Mucosa of stomach (tissue), 1 donor: ENCODE measurements around the gene DHX9.

Experiments used
- H3K27me3 ChIP-seq: one replicate; pipeline ENCODE4 v1.7.0; 2013; ENCODE audit warnings: mild to moderate bottlenecking, low read length; ENCODE audit not compliant: control insufficient read depth, insufficient read depth
- H3K36me3 ChIP-seq: one replicate; pipeline ENCODE4 v1.7.0; 2013; ENCODE audit warnings: low read length; ENCODE audit not compliant: control insufficient read depth, insufficient read depth
- H3K4me1 ChIP-seq: one replicate; pipeline ENCODE4 v1.7.0; 2013; ENCODE audit warnings: mild to moderate bottlenecking, low read length; ENCODE audit not compliant: control insufficient read depth, insufficient read depth
- H3K4me3 ChIP-seq: one replicate; pipeline ENCODE4 v1.7.0; 2013; ENCODE audit warnings: low read length
- H3K9ac ChIP-seq: one replicate; pipeline ENCODE4 v1.7.0; 2013; ENCODE audit warnings: mild to moderate bottlenecking, low read length, moderate library complexity
- H3K9me3 ChIP-seq: one replicate; pipeline ENCODE4 v1.7.0; 2013; ENCODE audit warnings: mild to moderate bottlenecking, low read length, moderate library complexity; ENCODE audit not compliant: control insufficient read depth
- donor health status: Pancreatic carcinoma.

DHX9 gene

DNA sequence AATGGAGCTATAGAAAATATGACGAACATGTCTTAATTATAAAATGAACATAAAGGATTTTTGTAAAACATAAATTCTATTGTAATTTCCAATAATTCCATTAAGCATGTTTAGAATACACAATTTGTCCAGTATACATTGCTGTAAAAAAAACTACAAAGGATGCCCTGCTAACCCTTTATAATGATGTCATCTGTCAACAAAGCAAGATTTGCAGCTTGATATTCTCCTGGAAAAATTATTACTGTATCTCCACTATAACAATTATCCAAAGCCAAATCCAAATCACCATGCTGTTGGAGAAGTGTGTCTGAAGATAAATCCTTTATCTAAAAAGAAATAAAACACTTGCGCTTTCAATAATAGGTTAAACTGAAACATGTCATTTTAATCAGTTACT lies 66.2 kb downstream of the DHX9 start:
- Histone ChIP-seq H3K9ac (no peak overlapping the region), H3K27me3 (no peaks in the 10 kb centered on the region), H3K36me3 (no peaks in the 10 kb centered on the region), H3K4me3 (no peak overlapping the region), H3K9me3 (no peaks in the 10 kb centered on the region), H3K4me1 (no peaks in the 10 kb centered on the region)

DNA sequence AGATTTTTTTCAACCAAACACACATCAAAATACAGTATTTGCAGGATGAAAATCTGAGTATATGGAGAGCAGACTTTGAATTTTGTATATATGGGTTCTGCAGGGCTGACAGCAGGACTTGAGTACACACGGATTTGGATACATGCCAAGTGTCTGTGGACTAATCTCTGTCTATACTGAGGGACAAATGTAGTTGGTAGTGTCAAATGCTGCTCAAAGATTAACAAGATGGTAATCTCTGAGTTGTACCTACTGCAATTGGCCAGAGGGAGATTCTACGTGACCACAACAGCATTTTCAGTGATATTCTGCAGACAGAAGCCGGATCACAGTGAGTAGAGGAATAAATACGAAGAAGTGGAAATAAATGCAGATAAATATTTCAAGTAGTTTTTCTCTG lies 70.4 kb downstream of the DHX9 start:
- Histone ChIP-seq H3K36me3 (no peaks in the 10 kb centered on the region), H3K9me3 (no peaks in the 10 kb centered on the region), H3K27me3 (no peaks in the 10 kb centered on the region)

DNA sequence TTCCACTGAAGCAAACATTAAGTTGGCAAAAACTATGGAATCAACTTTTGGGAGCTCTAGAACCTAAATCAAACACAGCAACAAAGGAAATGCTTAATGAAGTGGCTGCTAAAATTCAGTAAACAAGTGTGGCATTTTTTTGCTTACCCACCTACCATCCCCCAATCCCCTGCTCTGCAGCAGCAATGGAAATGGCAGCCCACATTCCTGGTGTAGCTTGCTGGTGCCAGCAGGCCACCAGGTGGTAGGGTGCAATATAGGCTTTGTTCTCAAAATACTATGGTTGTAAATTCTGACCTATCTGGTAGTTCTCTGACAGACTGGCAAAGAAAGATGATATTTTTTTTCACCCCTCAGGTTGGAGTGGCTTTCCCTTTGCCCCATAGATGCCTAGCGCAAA lies 71.0 kb downstream of the DHX9 start:
- Histone ChIP-seq H3K9ac (no peak overlapping the region), H3K9me3 (no peaks in the 10 kb centered on the region), H3K27me3 (no peaks in the 10 kb centered on the region), H3K4me3 (no peak overlapping the region), H3K36me3 (no peaks in the 10 kb centered on the region), H3K4me1 (no peaks in the 10 kb centered on the region)

More for the DNA sequence above, 70.4 kb downstream of the DHX9 start:
- Histone ChIP-seq H3K9ac (no peak overlapping the region), H3K4me3 (no peak overlapping the region), H3K4me1 (no peaks in the 10 kb centered on the region)

DNA sequence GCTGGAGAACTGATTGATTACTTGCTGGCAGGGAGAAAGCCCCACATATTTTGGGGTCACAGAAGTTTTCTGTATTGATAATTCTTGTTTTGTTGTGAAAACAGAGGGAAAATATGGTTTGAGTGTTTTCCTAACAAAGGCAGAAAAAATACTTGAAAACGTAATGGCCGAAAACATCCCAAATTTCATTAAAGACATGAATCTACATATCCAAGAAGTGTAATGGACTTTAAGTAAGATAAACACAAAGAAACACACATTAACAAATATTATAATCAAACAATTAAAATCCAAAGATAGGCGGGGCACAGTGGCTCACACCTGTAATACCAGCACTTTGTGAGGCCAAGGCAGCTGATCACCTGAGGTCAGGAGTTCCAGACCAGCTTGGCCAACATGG lies 74.3 kb downstream of the DHX9 start:
- no peaks in the 10 kb centered on the region for H3K27me3 ChIP-seq
- H3K9ac ChIP-seq, result no peak overlapping the region
- no peak overlapping the region for H3K4me3 ChIP-seq
- H3K9me3 ChIP-seq, result no peaks in the 10 kb centered on the region
- H3K36me3 ChIP-seq, result no peaks in the 10 kb centered on the region
- no peaks in the 10 kb centered on the region for H3K4me1 ChIP-seq

DNA sequence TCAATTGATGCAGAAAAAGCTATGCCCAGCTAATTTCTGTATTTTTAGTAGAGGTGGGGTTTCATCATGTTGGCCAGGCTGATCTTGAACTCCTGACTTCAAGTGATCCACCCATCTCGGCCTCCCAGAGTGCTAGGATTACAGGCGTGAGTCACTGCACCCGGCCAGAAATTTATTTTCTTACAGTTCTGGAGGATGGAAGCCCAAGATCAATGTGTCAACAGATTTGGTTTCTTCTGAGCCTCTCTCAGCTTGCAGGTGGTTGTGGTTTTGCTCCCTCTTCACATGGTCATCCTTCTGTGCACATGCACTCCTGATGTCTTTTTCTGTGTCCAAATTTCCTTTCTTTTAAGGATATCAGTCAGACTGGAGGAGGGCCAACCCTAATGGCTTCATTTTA lies 78.2 kb downstream of the DHX9 start:
- Histone ChIP-seq H3K36me3 (no peaks in the 10 kb centered on the region), H3K4me3 (no peak overlapping the region), H3K9ac (no peak overlapping the region), H3K27me3 (no peaks in the 10 kb centered on the region), H3K4me1 (no peaks in the 10 kb centered on the region), H3K9me3 (no peaks in the 10 kb centered on the region)

DNA sequence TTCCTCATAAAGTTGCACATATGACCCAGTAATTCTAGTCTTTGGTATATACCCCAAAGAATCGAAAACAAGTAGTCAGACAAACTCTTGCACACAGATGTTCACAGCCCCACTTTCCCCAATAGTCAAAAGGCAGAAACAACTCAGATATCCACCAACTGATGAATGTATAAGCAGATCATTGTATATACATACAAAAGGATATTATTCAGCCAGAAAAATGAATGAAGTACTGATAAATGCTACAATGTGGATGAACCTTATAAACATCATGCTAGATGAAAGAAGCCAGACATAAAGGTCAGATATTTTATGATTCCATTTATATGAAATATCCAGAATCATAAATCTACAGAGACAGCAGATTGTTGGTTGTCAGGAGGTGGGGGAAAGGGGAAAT lies 86.5 kb downstream of the DHX9 start:
- no peaks in the 10 kb centered on the region for H3K36me3 ChIP-seq
- H3K4me1 ChIP-seq, result no peaks in the 10 kb centered on the region
- H3K9ac ChIP-seq, result no peak overlapping the region
- H3K27me3 ChIP-seq, result no peaks in the 10 kb centered on the region
- no peaks in the 10 kb centered on the region for H3K9me3 ChIP-seq
- H3K4me3 ChIP-seq, result no peak overlapping the region

DNA sequence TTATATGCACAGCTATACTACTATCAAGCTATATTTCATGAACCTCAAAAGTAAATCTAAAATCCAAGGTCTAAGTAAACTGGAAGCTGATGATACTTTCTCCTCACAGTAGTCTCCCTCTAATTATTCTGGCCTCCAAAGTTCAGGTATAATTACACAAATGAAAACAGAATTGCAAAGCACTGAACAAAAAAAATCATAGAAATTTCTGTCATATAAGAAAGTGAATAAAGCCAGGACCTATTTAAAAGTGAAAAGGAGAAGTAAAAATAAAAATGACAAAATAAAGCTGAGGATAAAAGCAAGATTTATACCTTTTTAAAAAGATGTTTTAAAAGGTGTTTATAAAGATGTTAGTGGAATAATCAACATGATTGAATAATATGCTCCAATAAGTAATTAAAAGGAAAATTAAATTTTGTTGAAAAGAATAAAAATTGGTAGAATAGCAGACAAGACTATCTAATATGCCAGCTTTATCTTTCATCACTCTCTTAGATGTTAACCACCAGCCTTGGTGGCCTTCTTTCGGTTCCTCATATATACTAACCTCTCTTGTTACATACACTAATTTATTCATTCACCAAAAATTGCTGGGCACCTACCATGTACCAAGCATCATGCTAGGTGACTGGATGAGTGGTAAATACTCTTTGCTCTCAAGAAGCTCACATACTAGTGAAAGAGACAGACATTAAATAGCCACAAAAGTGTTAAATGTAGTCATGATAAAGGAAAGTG lies 88.7 kb downstream of the DHX9 start:
- no peaks in the 10 kb centered on the region for H3K4me1 ChIP-seq
- no peaks in the 10 kb centered on the region for H3K9me3 ChIP-seq
- H3K27me3 ChIP-seq, result no peaks in the 10 kb centered on the region
- H3K9ac ChIP-seq, result no peak overlapping the region
- H3K4me3 ChIP-seq, result no peak overlapping the region
- H3K36me3 ChIP-seq, result no peaks in the 10 kb centered on the region

DNA sequence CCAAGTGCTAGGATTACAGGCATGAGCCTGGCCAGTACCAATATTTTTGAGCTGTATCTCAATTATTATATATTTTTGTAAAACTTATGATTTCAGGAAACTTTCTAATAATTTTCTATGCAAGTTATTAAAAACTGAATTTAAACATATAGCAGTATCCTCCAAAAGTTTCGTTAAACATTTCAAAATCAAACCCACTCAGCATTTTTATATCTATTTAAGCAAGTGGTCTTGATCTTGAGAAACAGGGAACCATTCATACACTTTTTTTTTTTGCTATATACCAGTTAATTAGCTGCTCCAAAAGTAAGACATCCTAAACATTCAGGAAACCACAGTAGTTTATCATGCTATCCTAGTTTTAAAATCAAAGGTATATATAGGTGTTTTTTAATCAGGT lies 91.8 kb downstream of the DHX9 start:
- no peak overlapping the region for H3K9ac ChIP-seq
- H3K36me3 ChIP-seq, result no peaks in the 10 kb centered on the region
- H3K4me3 ChIP-seq, result no peak overlapping the region
- no peaks in the 10 kb centered on the region for H3K4me1 ChIP-seq
- no peaks in the 10 kb centered on the region for H3K27me3 ChIP-seq
- H3K9me3 ChIP-seq, result no peaks in the 10 kb centered on the region

DNA sequence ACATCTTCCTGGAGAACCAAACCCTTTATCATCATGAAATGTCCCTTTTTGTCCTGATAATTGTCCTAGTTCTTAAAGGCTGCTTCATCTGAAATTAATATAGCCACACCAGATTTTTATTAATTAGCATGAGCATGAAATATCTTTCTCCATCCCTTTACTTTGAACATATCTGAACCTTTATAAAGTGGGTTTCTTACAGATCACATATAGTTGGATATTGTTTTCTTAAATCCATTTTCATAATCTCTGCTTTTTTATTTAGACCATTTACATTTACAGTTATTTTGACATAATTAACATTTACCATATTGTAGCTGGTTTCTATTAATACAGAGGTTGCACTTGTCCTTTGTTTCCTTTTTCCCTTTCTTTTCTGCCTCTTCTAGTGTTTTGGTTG lies 96.6 kb downstream of the DHX9 start:
- H3K4me3 ChIP-seq, result no peak overlapping the region
- H3K4me1 ChIP-seq, result no peaks in the 10 kb centered on the region
- no peak overlapping the region for H3K9ac ChIP-seq
- H3K27me3 ChIP-seq, result no peaks in the 10 kb centered on the region
- H3K9me3 ChIP-seq, result no peaks in the 10 kb centered on the region
- no peaks in the 10 kb centered on the region for H3K36me3 ChIP-seq
